ENCODE results near the gene CSF1. TPM values are rescaled to one million over a fixed set of nuclear protein-coding genes. Genes with fewer than 3 reads are reported as not detected.

CSF1 gene
- total and polyA plus RNA-seq, 2 of the 13 experiments (the other 11 are each of a cell fraction or from before 2014, with no cell fraction given): 4.6 to 13.3 TPM

- TF ChIP-seq ZFY (CRISPR knock-in tag; IDR thresholded peaks at IDR 0.05) (peak; percentile 43; the same call in 1 of the 2 replicates), KDM2A (CRISPR knock-in tag; IDR thresholded peaks at IDR 0.05; ENCODE audit: borderline replicate concordance, low read depth) (peak; percentile 78; the same call in 1 of the 2 replicates), ZNF672 (CRISPR knock-in tag; IDR thresholded peaks at IDR 0.05) (no peak), IKZF5 (CRISPR knock-in tag; IDR thresholded peaks at IDR 0.05) (peak; percentile 96), ZBTB2 (CRISPR knock-in tag; IDR thresholded peaks at IDR 0.05; ENCODE audit: low read depth) (no peak), TAF1 (CRISPR knock-in tag; IDR thresholded peaks at IDR 0.05) (peak; percentile 34; the same call in 1 of the 2 replicates), ZNF503 (CRISPR knock-in tag; IDR thresholded peaks at IDR 0.05) (peak; percentile 87; the same call in 1 of the 2 replicates), RBFOX2 (IDR thresholded peaks at IDR 0.05; ENCODE audit: low read depth, low read length) (no peak), RCOR2 (CRISPR knock-in tag; IDR thresholded peaks at IDR 0.05) (peak; percentile 91), AGO2 (optimal IDR thresholded peaks at IDR 0.05; ENCODE audit: low read depth, low read length) (no peak), RNF219 (CRISPR knock-in tag; IDR thresholded peaks at IDR 0.05) (no peak), SPEN (CRISPR knock-in tag; IDR thresholded peaks at IDR 0.05; ENCODE audit: low read depth) (peak; percentile 78; the same call in 1 of the 2 replicates), ZNF317 (CRISPR knock-in tag; IDR thresholded peaks at IDR 0.05) (0 out of 2 replicates have a peak, but pooled peaks have one; percentile 61), TBP (CRISPR knock-in tag; IDR thresholded peaks at IDR 0.05) (no peak; the same call in 1 of the 2 replicates), FOSL2 (CRISPR knock-in tag; IDR thresholded peaks at IDR 0.05) (peak; percentile 100), KDM6A (CRISPR knock-in tag; IDR thresholded peaks at IDR 0.05; ENCODE audit: low read depth) (peak; percentile 74), PTBP1 (IDR thresholded peaks at IDR 0.05; ENCODE audit: low read depth, low read length, poor library complexity, severe bottlenecking) (peak; percentile 68), SYNCRIP (IDR thresholded peaks at IDR 0.05; ENCODE audit: insufficient read depth, low read depth, low read length) (no peak), ZSCAN30 (CRISPR knock-in tag; IDR thresholded peaks at IDR 0.05) (no peak), ELF3 (CRISPR knock-in tag; IDR thresholded peaks at IDR 0.05) (peak; percentile 99), RFXAP (CRISPR knock-in tag; IDR thresholded peaks at IDR 0.05; ENCODE audit: borderline replicate concordance) (peak; percentile 64; the same call in 1 of the 2 replicates), ZNF251 (CRISPR knock-in tag; IDR thresholded peaks at IDR 0.05) (no peak), ASH2L (IDR thresholded peaks at IDR 0.05; ENCODE audit: insufficient read length, low read depth, low read length) (no peak)
Measured at GRCh38 chr1:109895720-109896504, 14.7 kb upstream of the CSF1 start (continued).

Data from HepG2 (cell line).